Small intestine (tissue), 7 donors: ENCODE data around the gene DPF1. TPM values are rescaled to one million over a fixed set of nuclear protein-coding genes. Genes with fewer than 3 reads are reported as not detected.
"Not testable (repeated sequence)": the region's sequence is repeated elsewhere in the genome, so short reads cannot be mapped to it uniquely, and the experiment has no call there.

Experiments
- DNase-seq, 2 donors: peaks; one replicate each; pipeline versions ENCODE4 v3.0.0 to v3.0.0-alpha.2; 2013
- FAIRE-seq: peaks from 2 replicates; lab custom pipeline; 2012; peaks lifted over from hg19 to GRCh38; lab: Jason Lieb, UNC
- H3K27ac ChIP-seq, 3 donors: one replicate each; pipeline ENCODE4 v1.5.1; 2013; ENCODE audit warnings: low read length in 2 of 3, mild to moderate bottlenecking in 2 of 3, control low read depth in 1 of 3, inconsistent platforms in 1 of 3, low read depth in 1 of 3, moderate library complexity in 1 of 3
- H3K27me3 ChIP-seq, 3 donors: one replicate each; pipeline ENCODE4 v1.6.1; 2013; ENCODE audit warnings: low read length in 3 of 3, inconsistent platforms in 1 of 3; ENCODE audit not compliant: control insufficient read depth in 3 of 3, insufficient read depth in 3 of 3
- H3K36me3 ChIP-seq, 3 donors: one replicate each; pipeline ENCODE4 v1.6.1; 2013; ENCODE audit warnings: low read length in 3 of 3, inconsistent platforms in 1 of 3, low read depth in 1 of 3, mild to moderate bottlenecking in 1 of 3, moderate library complexity in 1 of 3; ENCODE audit not compliant: control insufficient read depth in 3 of 3, insufficient read depth in 2 of 3
- H3K4me1 ChIP-seq, 3 donors: one replicate each; pipeline ENCODE4 v1.6.1; 2013; ENCODE audit warnings: low read length in 2 of 3, inconsistent platforms in 1 of 3, low read depth in 1 of 3, mild to moderate bottlenecking in 1 of 3, moderate library complexity in 1 of 3; ENCODE audit not compliant: control insufficient read depth in 3 of 3, insufficient read depth in 2 of 3
- H3K4me3 ChIP-seq, 3 donors: one replicate each; pipeline ENCODE4 v1.5.1; 2013; ENCODE audit warnings: low read length in 3 of 3, control low read depth in 1 of 3, inconsistent platforms in 1 of 3, low read depth in 1 of 3, mild to moderate bottlenecking in 1 of 3, moderate library complexity in 1 of 3
- H3K9me3 ChIP-seq, 2 donors: one replicate each; pipeline ENCODE4 v1.6.1; 2013; ENCODE audit warnings: low read depth in 1 of 2, low read length in 1 of 2; ENCODE audit not compliant: control insufficient read depth in 2 of 2, insufficient read depth in 1 of 2
- WGBS, 3 donors: extraction: QIAGEN DNeasy Blood & Tissue Kit; methylation state at CpG; one replicate each; pipeline ENCODE4 v1.1.7; 2013; 5-methylcytosine and 5-hydroxymethylcytosine counted together
- polyA plus RNA-seq, 4 donors: library from polyadenylated mRNA; stranded (reverse) in 3 of 4; unstranded in 1 of 4; fragments of 200-250 nt in 3 of 4; fragments of 120-200 nt in 1 of 4; gene quantifications; one replicate each; pipeline versions ENCODE4 v1.2.1 to v1.2.3, GENCODE V29; 2013
- donor health status: healthy with polysubstance abuse.
- donor health status: control.
- donor health status: control.
- donor health status: Bipolar disorder and iron deficiency.
- donor health status: healthy.

The DPF1 gene
- polyA plus RNA-seq, 4 donors, result 0.39 to 0.64 TPM; not detected in 2

DNA sequence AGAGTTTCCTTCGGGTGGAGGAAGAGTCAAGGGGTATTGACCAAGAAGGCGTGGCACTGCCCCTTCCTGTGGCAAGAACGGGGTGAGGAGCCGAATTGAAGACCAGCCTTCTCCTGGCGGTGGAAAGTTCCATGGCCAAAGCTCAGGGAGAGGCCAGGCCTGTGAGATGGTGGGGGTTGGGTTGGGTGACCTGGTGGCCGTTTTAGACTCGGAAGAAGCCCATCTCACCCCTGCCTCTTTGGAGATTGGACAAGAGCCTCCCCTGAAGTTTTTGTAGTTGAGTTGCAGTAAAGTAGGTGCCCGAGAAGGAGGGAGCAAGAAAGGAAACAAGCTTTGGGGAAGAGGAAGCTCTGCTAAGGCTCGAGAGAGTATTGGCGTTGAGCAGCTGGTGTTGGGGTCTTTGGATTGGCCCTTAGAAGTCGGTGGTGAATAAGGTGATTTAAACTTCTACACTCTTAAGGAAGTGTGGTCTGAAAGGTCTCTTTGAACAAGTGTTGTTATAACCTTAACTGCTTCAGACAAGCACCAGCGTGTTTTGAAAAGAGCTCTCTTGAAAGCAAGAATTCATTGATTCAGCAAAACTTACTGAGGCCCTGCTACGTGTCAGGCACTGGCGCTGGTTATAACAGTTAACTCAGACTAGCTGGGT, 41.3 kb upstream of the DPF1 start:
- peak; percentile 69 to 78 for DNase-seq
- Histone ChIP-seq H3K4me3 (peak overlapping the region; percentile 56 to 87 (median 68)), H3K27ac (peak overlapping the region; percentile 89 to 100 (median 94)), H3K4me1 (peaks cover 0 to 54% (median 3%) of the 10 kb centered on the region in 3 donors), H3K9me3 (no peaks in the 10 kb centered on the region), H3K27me3 (no peaks in the 10 kb centered on the region), H3K36me3 (peaks cover 0 to 8% (median 0%) of the 10 kb centered on the region in 3 donors)
- no peak for FAIRE-seq
- 6 to 39% (median 17%) methylated on average over 14 of the region's 14 CpGs for WGBS, 3 donors

DNA sequence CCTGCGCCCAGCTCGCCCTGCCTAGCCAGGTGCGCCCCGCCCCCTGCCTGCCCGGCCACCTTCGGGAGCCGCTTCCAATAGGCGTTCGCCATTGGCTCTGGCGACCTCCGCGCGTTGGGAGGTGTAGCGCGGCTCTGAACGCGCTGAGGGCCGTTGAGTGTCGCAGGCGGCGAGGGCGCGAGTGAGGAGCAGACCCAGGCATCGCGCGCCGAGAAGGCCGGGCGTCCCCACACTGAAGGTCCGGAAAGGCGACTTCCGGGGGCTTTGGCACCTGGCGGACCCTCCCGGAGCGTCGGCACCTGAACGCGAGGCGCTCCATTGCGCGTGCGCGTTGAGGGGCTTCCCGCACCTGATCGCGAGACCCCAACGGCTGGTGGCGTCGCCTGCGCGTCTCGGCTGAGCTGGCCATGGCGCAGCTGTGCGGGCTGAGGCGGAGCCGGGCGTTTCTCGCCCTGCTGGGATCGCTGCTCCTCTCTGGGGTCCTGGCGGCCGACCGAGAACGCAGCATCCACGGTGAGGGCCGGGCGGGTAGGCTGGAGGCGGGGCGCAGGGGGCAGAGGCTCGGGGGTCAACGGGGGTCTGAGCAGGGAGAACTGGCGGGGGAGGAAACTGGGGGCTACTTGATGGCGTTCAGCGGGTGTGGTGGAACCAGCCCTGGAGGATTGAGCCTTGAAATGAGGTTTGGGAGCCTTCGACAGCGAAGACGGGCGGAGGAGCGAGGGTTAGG, 40.6 kb upstream of the DPF1 start, which contains the start of gene SPINT2:
Gene SPINT2 (plus strand): TSS at position 88 of the 727 bp plus-strand sequence. CDS start 320 bp downstream, at position 408.
- Histone ChIP-seq H3K9me3 (no peaks in the 10 kb centered on the region), H3K36me3 (peaks cover 0 to 7% (median 0%) of the 10 kb centered on the region in 3 donors), H3K27ac (peak within 1 kb of the TSS; percentile 90 to 100 (median 94)), H3K4me1 (peaks cover 0 to 48% (median 3%) of the 10 kb centered on the region in 3 donors), H3K27me3 (no peaks in the 10 kb centered on the region), H3K4me3 (peak within 1 kb of the TSS; percentile 56 to 87 (median 68))
- no peak for DNase-seq
- no peak for FAIRE-seq
- 1 to 6% (median 1%) methylated on average over 69 to 78 of the region's 78 CpGs for WGBS, 3 donors

DNA sequence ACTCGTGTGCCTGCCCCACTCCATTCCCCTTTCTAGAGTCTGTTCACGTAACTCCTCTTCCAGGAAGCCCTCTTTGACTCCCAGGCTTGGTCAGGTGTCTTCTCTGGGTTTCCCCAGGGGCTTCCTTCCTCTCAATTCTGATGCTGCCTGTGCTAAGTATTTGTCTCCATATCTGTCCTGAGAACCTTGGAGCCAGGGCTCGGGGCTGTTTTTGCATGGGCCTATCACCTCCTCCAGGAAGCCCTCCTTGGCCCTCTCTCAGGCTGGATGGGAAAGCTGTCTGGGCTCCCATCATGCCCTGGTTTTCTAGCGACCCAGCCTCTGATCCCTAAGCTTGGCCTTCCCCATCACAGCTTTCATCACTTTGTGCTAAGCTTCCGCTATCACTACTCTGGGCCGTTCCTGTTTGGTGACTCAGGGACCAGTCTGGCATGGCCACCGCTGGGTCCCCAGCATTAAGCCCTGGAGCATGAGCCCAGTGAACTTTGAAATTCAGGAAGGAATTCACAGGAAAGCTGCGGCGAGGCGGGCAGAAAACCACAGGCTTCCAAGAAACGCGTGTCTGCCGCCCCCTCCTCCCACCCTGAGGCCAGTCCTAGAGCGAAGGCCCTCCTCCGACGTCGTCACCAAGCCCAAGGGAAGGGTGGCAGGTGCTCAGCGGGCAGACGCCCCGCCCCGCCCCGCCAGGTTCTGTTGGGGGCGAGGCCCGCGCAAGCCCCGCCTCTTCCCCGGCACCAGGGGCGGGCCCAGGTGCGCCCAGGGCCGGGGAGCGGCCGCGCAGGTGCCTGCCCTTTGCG, 39.9 kb upstream of the DPF1 start:
- H3K9me3 ChIP-seq, result no peaks in the 10 kb centered on the region
- peak overlapping the region; percentile 23 to 87 (median 56) for H3K4me3 ChIP-seq
- peaks cover 0 to 7% (median 0%) of the 10 kb centered on the region in 3 donors for H3K36me3 ChIP-seq
- peak overlapping the region; percentile 90 to 100 (median 94) for H3K27ac ChIP-seq
- WGBS, 3 donors, result 7 to 13% (median 8%) methylated on average over 21 to 34 of the region's 34 CpGs
- H3K27me3 ChIP-seq, result no peaks in the 10 kb centered on the region
- peak; percentile 97 for DNase-seq
- peaks cover 0 to 46% (median 3%) of the 10 kb centered on the region in 3 donors for H3K4me1 ChIP-seq
- FAIRE-seq, result no peak

DNA sequence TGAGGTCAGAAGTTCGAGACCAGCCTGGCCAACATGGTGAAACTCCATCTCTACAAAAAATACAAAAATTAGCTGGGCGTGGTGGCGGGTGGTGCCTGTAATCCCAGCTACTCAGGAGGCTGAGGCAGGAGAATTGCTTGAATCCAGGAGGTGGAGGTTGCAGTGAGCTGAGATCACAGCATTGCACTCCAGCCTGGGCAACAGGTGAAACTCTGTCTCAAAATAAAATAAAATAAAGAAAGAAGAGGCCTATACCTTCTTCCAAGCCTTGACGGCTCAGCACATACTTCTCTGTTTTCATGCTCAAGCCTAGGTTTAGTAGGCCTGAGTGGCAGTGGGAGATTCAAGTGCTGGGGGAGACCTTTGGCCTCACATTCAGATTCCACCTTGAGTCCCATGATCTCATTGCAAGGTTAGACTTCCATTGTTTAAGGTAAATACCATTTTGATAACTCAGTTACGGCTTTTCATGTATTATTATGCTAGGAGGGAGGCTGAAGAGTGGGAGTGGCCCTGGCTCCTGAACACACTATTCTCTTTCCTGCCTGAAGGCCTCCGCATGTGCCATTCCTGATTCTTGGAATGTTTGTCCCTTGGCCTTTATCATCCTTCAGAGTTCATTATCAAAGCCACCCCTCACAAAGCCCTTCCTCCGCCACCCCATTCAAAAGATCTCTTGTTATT, 38.7 kb upstream of the DPF1 start:
- H3K9me3 ChIP-seq, result no peaks in the 10 kb centered on the region
- no peaks in the 10 kb centered on the region for H3K36me3 ChIP-seq
- no peaks in the 10 kb centered on the region for H3K27me3 ChIP-seq
- WGBS, 3 donors, result 68 to 78% (median 73%) methylated on average over 7 of the region's 7 CpGs
- no peak for FAIRE-seq
- H3K4me3 ChIP-seq, result no peak overlapping the region
- peak; percentile 68 to 75 for DNase-seq
- peak overlapping the region; percentile 35 to 90 (median 36) for H3K27ac ChIP-seq
- peaks cover 0 to 35% (median 3%) of the 10 kb centered on the region in 3 donors for H3K4me1 ChIP-seq

DNA sequence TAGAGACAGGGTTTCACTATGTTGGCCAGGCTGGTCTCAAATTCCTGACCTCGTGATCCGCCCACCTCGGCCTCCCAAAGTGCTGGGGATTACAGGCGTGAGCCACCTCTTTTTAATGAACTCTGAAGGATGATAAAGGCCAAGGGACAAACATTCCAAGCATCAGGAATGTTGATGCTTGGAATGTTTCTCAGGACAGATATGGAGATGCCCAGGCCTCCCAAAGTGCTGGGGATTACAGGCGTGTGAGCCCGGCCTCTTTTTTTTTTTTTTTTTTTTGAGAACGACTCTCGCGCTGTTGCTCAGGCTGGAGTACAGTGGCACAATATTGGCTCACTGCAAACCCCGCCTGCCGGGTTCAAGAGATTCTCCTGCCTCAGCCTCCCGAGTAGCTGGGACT, 37.9 kb upstream of the DPF1 start:
- not testable (repeated sequence) for FAIRE-seq, H3K4me3 ChIP-seq
- 84 to 95% (median 92%) methylated on average over 10 to 12 of the region's 12 CpGs for WGBS, 3 donors

DNA sequence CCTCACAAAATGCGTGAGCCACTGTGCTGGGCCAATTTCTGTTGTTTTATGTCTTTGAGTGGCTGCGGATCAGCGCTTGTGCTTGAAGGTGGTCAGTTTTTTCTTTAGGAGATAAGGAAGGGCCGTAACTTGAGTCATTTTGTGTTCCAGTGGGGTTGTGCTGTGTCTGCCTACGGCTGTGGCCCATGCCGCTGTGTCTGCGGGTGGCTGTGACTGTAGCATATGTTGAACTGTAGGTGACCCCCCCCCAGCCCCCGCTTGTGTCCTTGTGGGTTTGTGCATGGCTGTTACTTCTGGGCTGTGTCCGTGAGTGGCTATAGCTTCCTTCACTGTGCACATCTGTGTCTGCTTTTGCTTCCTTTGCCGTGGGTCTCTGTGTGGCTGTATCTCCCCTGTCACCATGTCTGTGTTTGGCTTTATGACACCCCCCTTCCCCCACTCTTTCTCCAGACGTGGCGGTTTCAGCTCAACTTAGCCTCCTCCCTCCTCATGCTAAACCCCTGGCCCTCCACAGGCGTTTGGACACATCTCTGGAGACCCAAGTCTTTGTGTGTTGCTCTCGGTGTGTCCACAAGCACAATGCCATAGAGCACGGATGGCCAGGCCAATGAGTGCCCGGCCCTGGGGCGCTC, 31.5 kb upstream of the DPF1 start:
- DNase-seq (peak in 1 of 2 donors; percentile 63), FAIRE-seq (no peak)
- Histone ChIP-seq H3K4me3 (peak overlapping the region; percentile 38 to 46 (median 42)), H3K27me3 (peaks cover 0 to 7% (median 0%) of the 10 kb centered on the region in 3 donors), H3K27ac (peak overlapping the region in 2 of 3 donors; percentile 4 to 54), H3K36me3 (peaks cover 0 to 12% (median 0%) of the 10 kb centered on the region in 3 donors), H3K9me3 (peaks cover 0 to 1% of the 10 kb centered on the region in 2 donors), H3K4me1 (peaks cover under 1 to 42% (median 1%) of the 10 kb centered on the region in 3 donors)
- 53 to 62% (median 61%) methylated on average over 17 of the region's 17 CpGs for WGBS, 3 donors

More for the DNA sequence above, 37.9 kb upstream of the DPF1 start:
- not testable (repeated sequence) for H3K27ac ChIP-seq, DNase-seq, H3K36me3 ChIP-seq, H3K9me3 ChIP-seq, H3K27me3 ChIP-seq
- peaks cover 0 to 28% (median 3%) of the 10 kb centered on the region in 3 donors for H3K4me1 ChIP-seq

DNA sequence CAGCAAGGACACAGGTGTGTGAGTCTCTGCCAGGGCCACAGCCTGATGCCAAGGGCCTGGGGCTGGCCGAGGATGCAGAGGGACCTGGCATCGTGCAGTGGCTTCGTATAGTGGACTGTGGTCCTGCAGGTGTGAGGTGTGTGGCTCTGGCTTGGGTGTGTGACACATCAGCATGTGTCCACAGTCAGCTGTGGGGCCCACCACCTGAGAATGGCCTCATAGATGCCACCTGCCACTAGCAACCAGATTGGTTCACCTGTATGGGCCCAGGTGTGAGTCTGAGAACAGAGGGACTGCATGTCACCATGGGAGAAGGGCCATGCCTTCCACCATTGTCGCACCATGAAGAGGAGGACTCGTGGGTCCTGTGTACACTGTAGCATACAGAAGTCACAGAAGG, 29.8 kb upstream of the DPF1 start:
- H3K4me1 ChIP-seq, result peaks cover 1 to 51% (median 2%) of the 10 kb centered on the region in 3 donors
- peaks cover 0 to 4% of the 10 kb centered on the region in 2 donors for H3K9me3 ChIP-seq
- peaks cover 0 to 12% (median 0%) of the 10 kb centered on the region in 3 donors for H3K36me3 ChIP-seq
- H3K27ac ChIP-seq, result peak overlapping the region in 1 of 3 donors; percentile 91
- 78 to 93% (median 86%) methylated on average over 5 of the region's 5 CpGs for WGBS, 3 donors
- H3K4me3 ChIP-seq, result no peak overlapping the region
- DNase-seq (peak in 1 of 2 donors; percentile 34), FAIRE-seq (no peak)
- peaks cover 0 to 7% (median 0%) of the 10 kb centered on the region in 3 donors for H3K27me3 ChIP-seq
